Breast epithelium (tissue), 4 donors: ENCODE measurements around the gene GARRE1. TPM values are rescaled to one million over a fixed set of nuclear protein-coding genes. Genes with fewer than 3 reads are reported as not detected.
"Not testable (repeated sequence)": the region's sequence is repeated elsewhere in the genome, so short reads cannot be mapped to it uniquely, and the experiment has no call there.

Experiments used
- DNase-seq, 2 donors: peaks; one replicate each; pipeline ENCODE4 v3.0.0-alpha.2; 2019; ENCODE audit warnings: low spot score in 2 of 2
- H3K27ac ChIP-seq, 2 donors: fragments of 200-600 bp; sonication (generic) in 1 of 2; one replicate each; pipeline ENCODE4 v1.5.1; 2016 to 2019; ENCODE audit warnings: mild to moderate bottlenecking in 1 of 2
- H3K27me3 ChIP-seq, 2 donors: fragments of 200-600 bp; sonication (generic) in 1 of 2; one replicate each; pipeline versions ENCODE4 v1.5.1 to v1.6.0; 2017 to 2019; ENCODE audit warnings: control low read depth in 1 of 2, mild to moderate bottlenecking in 1 of 2
- H3K36me3 ChIP-seq: fragments of 200-600 bp; one replicate; pipeline ENCODE4 v1.5.1; 2019
- H3K4me1 ChIP-seq, 2 donors: fragments of 200-600 bp; sonication (generic); one replicate each; pipeline ENCODE4 v1.5.1; 2016 to 2019; ENCODE audit warnings: control low read depth in 1 of 2
- H3K4me3 ChIP-seq, 3 donors: fragments of 200-600 bp; sonication (generic); 1 replicate in 2 of 3; 2 replicates in 1 of 3; pipeline ENCODE4 v1.5.1; 2016 to 2019; ENCODE audit warnings: mild to moderate bottlenecking in 3 of 3, moderate library complexity in 2 of 3
- H3K9me3 ChIP-seq, 2 donors: fragments of 200-600 bp; sonication (generic) in 1 of 2; one replicate each; pipeline ENCODE4 v1.5.1; 2016 to 2019; ENCODE audit warnings: control low read depth in 1 of 2
- POLR2A ChIP-seq: fragments of 450-650 bp; IDR thresholded peaks from one replicate; pipeline ENCODE4 v1.6.1; 2016; ENCODE audit warnings: antibody characterized with exemption, mild to moderate bottlenecking, moderate library complexity
- POLR2AphosphoS5 ChIP-seq, 3 donors: sonication (generic); formaldehyde crosslinking; IDR thresholded peaks; one replicate each; pipeline ENCODE4 v1.6.1; 2017; ENCODE audit warnings: antibody characterized with exemption in 3 of 3
- intact Hi-C: fragments of 100-400 bp; cut with DNase I; formaldehyde crosslinking; loops from one replicate; pipeline ENCODE4 v1.15.1; 2023; ENCODE audit warnings: low total_unique reads
- total RNA-seq, 3 donors: library from RNA; depleted of rRNA; stranded (reverse); fragments of >200 nt; gene quantifications; one replicate each; pipeline ENCODE4 v1.1.0, GENCODE V29; 2016
- TF ChIP-seq, protein P1 (sequence below), 3 donors: fragments of 450-650 bp; IDR thresholded peaks; one replicate each; pipeline ENCODE4 v1.5.1; 2016 to 2017; ENCODE audit warnings: antibody characterized with exemption in 3 of 3, mild to moderate bottlenecking in 3 of 3, moderate library complexity in 3 of 3

Gene GARRE1, protein sequence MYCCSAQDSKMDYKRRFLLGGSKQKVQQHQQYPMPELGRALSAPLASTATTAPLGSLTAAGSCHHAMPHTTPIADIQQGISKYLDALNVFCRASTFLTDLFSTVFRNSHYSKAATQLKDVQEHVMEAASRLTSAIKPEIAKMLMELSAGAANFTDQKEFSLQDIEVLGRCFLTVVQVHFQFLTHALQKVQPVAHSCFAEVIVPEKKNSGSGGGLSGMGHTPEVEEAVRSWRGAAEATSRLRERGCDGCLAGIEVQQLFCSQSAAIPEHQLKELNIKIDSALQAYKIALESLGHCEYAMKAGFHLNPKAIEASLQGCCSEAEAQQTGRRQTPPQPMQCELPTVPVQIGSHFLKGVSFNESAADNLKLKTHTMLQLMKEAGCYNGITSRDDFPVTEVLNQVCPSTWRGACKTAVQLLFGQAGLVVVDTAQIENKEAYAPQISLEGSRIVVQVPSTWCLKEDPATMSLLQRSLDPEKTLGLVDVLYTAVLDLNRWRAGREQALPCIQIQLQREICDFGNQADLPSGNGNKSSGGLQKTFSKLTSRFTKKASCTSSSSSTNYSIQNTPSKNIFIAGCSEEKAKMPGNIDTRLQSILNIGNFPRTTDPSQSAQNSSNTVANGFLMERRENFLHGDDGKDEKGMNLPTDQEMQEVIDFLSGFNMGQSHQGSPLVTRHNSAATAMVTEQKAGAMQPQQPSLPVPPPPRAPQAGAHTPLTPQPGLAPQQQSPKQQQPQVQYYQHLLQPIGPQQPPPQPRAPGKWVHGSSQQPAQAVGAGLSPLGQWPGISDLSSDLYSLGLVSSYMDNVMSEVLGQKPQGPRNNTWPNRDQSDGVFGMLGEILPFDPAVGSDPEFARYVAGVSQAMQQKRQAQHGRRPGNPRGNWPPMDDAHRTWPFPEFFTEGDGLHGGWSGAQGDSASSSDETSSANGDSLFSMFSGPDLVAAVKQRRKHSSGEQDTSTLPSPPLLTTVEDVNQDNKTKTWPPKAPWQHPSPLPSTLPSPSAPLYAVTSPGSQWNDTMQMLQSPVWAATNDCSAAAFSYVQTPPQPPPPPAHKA (N-terminal part only)
- total RNA-seq = 10 to 100 TPM; 21.0 to 43.9 (median 25.2) TPM

DNA sequence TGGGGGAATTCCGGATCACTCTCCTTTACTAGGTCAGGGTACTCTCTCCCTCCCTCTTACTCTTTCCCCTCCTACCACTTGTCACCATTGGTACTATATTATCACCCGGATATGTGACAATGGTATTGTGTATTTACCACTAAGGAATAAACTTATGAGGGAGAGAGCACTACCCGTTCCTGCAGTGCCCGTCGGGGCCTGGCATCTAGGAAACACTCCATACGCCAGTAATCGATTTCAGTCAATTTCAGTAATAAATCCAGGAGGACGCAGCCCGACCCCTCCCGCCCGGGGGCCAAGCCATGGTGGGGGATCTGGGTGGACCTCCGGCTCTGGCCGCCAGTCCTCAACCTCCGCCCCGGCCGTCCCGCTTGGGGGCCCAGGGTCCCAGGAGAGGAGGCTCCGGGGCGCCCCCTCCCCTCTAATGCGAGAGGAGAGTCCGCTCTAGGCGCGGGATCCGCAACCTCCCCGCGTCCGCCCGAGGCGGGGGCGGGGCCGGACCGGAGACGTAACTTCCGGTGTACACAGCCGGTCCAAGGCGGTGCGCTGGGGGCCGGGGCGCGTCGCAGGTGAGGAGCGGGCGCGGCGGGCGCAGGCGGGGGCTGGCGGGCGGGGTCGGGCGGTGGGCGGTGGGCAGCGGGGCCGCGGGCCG is at the start of gene GARRE1:
GARRE1 (plus strand) TSS at position 509 of the 652 bp plus-strand sequence. CDS start 45,920 bp downstream, outside the sequence.
- Histone ChIP-seq H3K4me3 (peak within 1 kb of the TSS; percentile 67 to 92 (median 88)), H3K4me1 (no peaks in the 10 kb centered on the region), H3K9me3 (no peaks in the 10 kb centered on the region), H3K27ac (peak within 1 kb of the TSS; percentile 93 to 97), H3K36me3 (no peaks in the 10 kb centered on the region), H3K27me3 (no peaks in the 10 kb centered on the region)
- TF ChIP-seq POLR2AphosphoS5 (IDR thresholded peaks at IDR 0.05) = peak; percentile 61 to 90 (median 86)
- TF ChIP-seq, protein P1, sequence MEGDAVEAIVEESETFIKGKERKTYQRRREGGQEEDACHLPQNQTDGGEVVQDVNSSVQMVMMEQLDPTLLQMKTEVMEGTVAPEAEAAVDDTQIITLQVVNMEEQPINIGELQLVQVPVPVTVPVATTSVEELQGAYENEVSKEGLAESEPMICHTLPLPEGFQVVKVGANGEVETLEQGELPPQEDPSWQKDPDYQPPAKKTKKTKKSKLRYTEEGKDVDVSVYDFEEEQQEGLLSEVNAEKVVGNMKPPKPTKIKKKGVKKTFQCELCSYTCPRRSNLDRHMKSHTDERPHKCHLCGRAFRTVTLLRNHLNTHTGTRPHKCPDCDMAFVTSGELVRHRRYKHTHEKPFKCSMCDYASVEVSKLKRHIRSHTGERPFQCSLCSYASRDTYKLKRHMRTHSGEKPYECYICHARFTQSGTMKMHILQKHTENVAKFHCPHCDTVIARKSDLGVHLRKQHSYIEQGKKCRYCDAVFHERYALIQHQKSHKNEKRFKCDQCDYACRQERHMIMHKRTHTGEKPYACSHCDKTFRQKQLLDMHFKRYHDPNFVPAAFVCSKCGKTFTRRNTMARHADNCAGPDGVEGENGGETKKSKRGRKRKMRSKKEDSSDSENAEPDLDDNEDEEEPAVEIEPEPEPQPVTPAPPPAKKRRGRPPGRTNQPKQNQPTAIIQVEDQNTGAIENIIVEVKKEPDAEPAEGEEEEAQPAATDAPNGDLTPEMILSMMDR (IDR thresholded peaks at IDR 0.05) = no peak
- peak; percentile 75 for TF ChIP-seq POLR2A
- intact Hi-C loops = no loop called here
- DNase-seq = peak; percentile 69 to 77

DNA sequence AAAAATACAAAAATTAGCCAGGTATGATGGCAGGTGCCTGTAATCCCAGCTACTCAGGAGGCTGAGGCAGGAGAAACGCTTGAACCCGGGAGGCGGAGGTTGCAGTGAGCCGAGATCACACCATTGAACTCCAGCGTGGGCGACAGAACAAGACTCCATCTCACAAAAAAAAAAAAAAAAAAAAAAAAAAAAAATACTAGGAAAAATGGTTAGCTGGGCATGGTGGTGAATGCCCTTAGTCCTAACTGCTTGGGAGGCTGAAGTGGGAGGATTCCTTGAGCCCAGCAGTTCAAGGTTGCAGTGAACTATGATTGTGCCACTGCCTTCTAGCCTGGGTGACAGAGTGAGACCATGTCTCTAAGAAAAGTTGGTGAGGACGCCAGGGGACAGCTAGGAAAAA is 49.0 kb upstream of the GARRE1 start:
- H3K27me3 ChIP-seq, H3K36me3 ChIP-seq, H3K9me3 ChIP-seq, H3K4me1 ChIP-seq, H3K4me3 ChIP-seq, DNase-seq, H3K27ac ChIP-seq, intact Hi-C loops: not testable (repeated sequence)

DNA sequence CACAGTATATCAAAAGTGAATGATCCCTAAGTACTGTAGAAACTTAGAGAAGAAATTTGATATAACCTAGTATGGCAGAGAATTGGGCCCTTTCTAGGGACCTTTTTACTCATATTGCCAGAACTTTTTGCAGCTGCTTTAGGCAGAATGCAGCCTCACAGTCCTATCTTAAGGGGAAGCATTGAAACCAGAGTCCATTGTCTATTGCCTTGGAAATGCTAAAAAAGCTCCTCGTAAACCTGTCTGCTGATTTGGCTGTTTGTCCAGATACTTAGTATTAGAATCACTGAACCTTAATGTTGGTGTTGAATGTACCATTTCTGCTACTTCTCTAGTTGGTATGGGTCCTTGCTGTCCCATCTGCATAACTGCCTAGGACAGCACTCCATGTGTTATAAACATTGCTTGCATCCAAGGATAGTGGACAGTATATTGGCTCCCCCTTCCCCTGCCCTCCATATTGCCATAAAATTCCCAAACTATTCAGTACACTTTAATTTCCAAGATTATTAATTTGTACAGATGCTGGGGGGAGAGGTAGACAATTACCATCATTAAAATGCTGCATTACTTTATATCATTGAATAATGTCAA is 46.0 kb upstream of the GARRE1 start:
- no peak for DNase-seq
- H3K4me1 ChIP-seq = no peaks in the 10 kb centered on the region
- intact Hi-C loops = no loop called here
- no peak overlapping the region for H3K4me3 ChIP-seq
- TF ChIP-seq POLR2A = no peak
- no peak for TF ChIP-seq POLR2AphosphoS5 (IDR thresholded peaks at IDR 0.05)
- TF ChIP-seq, protein P1 (IDR thresholded peaks at IDR 0.05) = no peak
- H3K27me3 ChIP-seq = no peaks in the 10 kb centered on the region
- no peak overlapping the region for H3K27ac ChIP-seq
- no peaks in the 10 kb centered on the region for H3K36me3 ChIP-seq
- no peaks in the 10 kb centered on the region for H3K9me3 ChIP-seq

DNA sequence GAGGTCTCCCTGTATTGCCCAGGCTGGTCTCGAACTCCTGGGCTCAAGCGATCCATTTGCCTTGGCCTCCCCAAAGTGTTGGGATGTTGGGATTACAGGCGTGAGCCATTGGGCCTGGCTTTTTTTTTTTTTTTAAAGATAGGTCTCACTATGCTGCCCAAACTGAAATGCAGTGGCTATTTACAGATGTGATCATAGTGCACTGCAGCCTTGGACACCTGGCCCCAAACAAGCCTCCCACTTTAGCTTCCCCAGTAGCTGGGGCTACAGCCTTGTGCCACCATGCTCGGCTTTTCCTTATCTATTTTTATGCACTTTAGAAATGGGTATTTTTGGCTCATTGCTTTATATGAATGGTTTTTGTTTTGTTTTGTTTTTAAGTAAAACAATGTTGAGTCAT is 44.6 kb upstream of the GARRE1 start:
- DNase-seq = no peak
- TF ChIP-seq, protein P1 (IDR thresholded peaks at IDR 0.05) = no peak
- TF ChIP-seq POLR2A (no peak), POLR2AphosphoS5 (IDR thresholded peaks at IDR 0.05) (no peak)
- Histone ChIP-seq H3K9me3 (no peaks in the 10 kb centered on the region), H3K4me3 (no peak overlapping the region), H3K4me1 (no peaks in the 10 kb centered on the region), H3K27ac (no peak overlapping the region), H3K36me3 (no peaks in the 10 kb centered on the region), H3K27me3 (no peaks in the 10 kb centered on the region)
- intact Hi-C loops = no loop called here

DNA sequence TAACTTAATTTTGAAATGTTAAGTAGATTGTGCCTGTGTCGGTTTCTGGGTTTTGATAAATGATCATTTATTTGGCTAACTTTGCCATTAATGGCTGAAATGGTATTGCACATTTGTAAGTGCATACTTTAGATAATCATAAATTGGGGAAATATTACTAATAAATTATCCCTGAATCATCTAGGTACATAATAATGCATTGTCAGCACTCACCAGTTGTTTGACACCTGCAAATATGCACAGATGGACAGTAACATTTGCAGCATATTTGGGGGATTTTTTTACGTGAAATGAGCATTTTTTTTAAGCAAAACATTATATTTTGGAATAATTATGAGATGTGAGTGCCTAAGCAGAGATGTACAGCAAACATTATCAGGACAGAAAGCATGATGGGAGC is 41.1 kb upstream of the GARRE1 start:
- H3K4me1 ChIP-seq = no peaks in the 10 kb centered on the region
- H3K36me3 ChIP-seq = no peaks in the 10 kb centered on the region
- DNase-seq = no peak
- no peak overlapping the region for H3K27ac ChIP-seq
- intact Hi-C loops = no loop called here
- H3K9me3 ChIP-seq = no peaks in the 10 kb centered on the region
- TF ChIP-seq POLR2AphosphoS5 (IDR thresholded peaks at IDR 0.05) = no peak
- TF ChIP-seq POLR2A = no peak
- TF ChIP-seq, protein P1 (IDR thresholded peaks at IDR 0.05) = no peak
- H3K27me3 ChIP-seq = no peaks in the 10 kb centered on the region
- H3K4me3 ChIP-seq = no peak overlapping the region
